ENCODE results near the gene MGST3.
A peak's percentile ranks its signal among the peaks of the same experiment; 100 is the strongest.
"Not testable (repeated sequence)": the region's sequence is repeated elsewhere in the genome, so short reads cannot be mapped to it uniquely, and the experiment has no call there.

MGST3 gene

GRCh38 chr1:165634154-165634921 is 3.3 kb downstream of the MGST3 start:
- H3K4me3 ChIP-seq, result peak overlapping the region; percentile 18
- H3K27ac ChIP-seq, result peak overlapping the region; percentile 3 to 38
- no peak for TF ChIP-seq CTCF (IDR thresholded peaks at IDR 0.05)
- no peak for DNase-seq (ENCODE audit: low spot score)

GRCh38 chr1:165635329-165635728 is 4.3 kb downstream of the MGST3 start:
- peak overlapping the region; percentile 8 to 15 for H3K27ac ChIP-seq
- no peak overlapping the region for H3K4me3 ChIP-seq
- DNase-seq (ENCODE audit: low spot score), result no peak
- no peak for TF ChIP-seq CTCF (IDR thresholded peaks at IDR 0.05)

- no peak for TF ChIP-seq CTCF (IDR thresholded peaks at IDR 0.05)
- H3K4me3 ChIP-seq, result no peak overlapping the region
- no peak for DNase-seq (ENCODE audit: low spot score)
- peak overlapping the region in 1 of 2 donors; percentile 8 for H3K27ac ChIP-seq
These were observed 4.8 kb downstream of the MGST3 start for GRCh38 chr1:165635823-165636222.

- Histone ChIP-seq H3K27ac (peak overlapping the region; percentile 60 to 81), H3K4me3 (peak overlapping the region; percentile 22)
- DNase-seq (ENCODE audit: low spot score), result no peak
- no peak for TF ChIP-seq CTCF (IDR thresholded peaks at IDR 0.05)
These were observed 6.4 kb downstream of the MGST3 start for GRCh38 chr1:165637427-165637826.

- H3K4me3 ChIP-seq; DNase-seq (ENCODE audit: low spot score): not testable (repeated sequence)
- H3K27ac ChIP-seq, result peak overlapping the region; percentile 60 to 81
These were observed 7.2 kb downstream of the MGST3 start for GRCh38 chr1:165638211-165638610.

GRCh38 chr1:165639821-165640623 is 9.0 kb downstream of the MGST3 start:
- no peak for TF ChIP-seq CTCF (IDR thresholded peaks at IDR 0.05)
- DNase-seq (ENCODE audit: low spot score), result no peak
- H3K4me3 ChIP-seq, result no peak overlapping the region
- no peak overlapping the region for H3K27ac ChIP-seq

- no peak overlapping the region for H3K4me3 ChIP-seq
- H3K27ac ChIP-seq, result no peak overlapping the region
- no peak for TF ChIP-seq CTCF (IDR thresholded peaks at IDR 0.05)
- DNase-seq (ENCODE audit: low spot score), result no peak
These were observed 10.4 kb downstream of the MGST3 start for GRCh38 chr1:165641231-165641987.
